NCI-H2196 (cell line): ENCODE data around the gene PID1.
"Not testable (repeated sequence)": the region's sequence is repeated elsewhere in the genome, so short reads cannot be mapped to it uniquely, and the experiment has no call there.

ENCODE experiments used
- DNase-seq: peaks from one replicate; lab custom pipeline; 2025; ENCODE audit not compliant: unreplicated experiment; lab: John Stamatoyannopoulos, UW

PID1 gene

DNA sequence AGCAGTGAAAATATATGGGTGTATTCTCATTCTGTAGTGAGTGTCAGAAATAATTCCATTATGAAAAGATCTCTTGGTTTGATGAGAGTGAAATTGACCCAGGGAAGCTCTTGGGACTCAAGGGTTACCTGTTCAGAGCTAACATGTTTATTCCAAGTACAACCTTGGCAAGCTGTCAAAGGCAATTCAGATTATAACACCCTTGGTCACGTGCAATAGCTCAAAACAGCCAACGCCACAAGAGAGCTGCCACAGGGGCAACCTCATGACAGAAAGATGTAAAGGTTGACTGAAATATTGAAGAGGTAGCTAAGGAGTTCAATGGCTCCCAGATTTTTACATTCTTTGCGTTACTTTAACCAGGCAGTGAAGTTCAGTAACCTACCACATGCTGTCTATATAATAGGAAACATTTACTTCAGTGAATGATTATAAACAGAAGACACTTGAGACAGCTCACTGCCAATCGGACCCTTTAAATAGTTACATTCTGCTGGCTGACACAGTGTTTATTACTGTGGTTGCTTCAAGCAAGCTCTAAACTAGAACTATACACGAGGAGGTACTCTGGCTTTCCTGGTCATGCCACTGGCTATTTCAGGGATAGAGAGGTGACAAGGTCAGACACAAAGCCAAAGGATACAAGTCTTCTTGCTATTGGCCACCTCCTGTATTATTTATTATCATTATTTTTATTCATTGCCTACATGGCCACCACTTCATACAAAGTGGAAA lies 187.3 kb downstream of the PID1 start:
- peak; percentile 54 for DNase-seq

DNA sequence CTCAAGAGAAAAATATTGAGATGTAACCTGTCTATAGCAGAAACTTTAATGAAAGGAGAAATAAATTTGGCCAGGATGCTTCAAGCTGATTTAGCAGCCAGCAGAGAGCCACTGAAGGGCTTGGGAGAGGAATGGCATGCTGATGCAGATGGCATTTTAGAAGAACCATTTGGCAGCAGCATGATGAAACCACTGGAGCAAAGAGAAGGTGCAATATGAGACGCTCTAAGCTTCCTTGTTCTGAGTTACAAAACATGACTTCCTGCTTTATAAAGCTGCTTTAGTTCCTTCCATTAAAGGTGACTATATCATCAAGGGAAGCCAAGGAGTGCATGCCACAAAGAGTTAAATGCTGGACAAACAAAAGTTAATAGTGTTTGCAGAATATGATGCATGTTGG lies 189.7 kb downstream of the PID1 start:
- no peak for DNase-seq

DNA sequence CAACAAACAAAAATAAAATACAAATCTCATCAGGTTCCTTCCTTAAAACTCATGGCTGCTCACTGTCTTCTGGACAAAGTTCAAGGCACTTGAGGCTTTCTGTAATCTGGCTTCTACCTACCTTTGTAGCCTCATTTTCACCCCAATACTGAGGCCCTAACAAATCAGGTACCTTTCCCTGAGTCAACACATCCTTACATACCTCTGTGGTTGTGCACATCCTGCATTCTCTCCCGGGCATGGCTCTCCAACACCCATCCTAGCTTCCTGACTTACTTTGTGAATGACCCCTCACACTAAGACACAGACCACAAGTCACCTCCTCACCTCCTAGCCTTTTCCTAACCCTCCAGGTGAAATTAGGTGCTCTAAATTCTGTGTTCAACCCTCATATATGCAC lies 190.9 kb downstream of the PID1 start:
- no peak for DNase-seq

DNA sequence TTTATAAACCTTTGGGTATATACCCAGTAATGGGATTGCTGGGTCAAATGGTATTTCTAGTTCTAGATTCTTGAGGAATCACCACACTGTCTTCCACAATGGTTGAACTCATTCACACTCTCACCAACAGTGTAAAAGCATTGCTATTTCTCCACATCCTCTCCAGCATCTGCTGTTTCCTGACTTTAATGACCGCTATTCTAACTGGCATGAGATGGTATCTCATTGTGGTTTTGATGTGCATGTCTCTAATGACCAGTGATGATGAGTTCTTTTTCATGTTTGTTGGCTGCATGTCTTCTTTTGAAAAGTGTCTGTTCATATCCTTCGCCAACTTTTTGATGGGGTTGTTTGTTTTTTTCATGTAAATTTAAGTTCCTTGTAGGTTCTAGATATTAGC lies 194.2 kb downstream of the PID1 start:
- DNase-seq, result not testable (repeated sequence)

DNA sequence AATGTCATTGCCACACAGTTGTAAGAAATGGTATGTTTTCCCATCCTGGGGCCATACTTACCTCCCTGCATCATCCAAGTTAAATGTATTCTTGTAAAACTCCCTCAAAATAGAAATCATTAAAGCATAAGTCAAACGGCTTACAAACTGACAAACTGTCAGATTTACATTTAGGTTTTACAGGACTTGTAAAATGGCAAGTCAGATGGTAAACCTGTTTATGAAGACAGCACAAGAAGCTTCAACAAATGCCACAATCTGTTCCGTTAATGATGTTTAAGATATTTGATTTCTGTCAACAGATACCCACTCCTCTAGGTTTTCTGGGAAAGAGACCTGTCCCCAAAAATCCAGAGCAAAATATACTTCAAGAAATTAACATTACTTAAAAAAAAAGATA lies 197.2 kb downstream of the PID1 start:
- no peak for DNase-seq

DNA sequence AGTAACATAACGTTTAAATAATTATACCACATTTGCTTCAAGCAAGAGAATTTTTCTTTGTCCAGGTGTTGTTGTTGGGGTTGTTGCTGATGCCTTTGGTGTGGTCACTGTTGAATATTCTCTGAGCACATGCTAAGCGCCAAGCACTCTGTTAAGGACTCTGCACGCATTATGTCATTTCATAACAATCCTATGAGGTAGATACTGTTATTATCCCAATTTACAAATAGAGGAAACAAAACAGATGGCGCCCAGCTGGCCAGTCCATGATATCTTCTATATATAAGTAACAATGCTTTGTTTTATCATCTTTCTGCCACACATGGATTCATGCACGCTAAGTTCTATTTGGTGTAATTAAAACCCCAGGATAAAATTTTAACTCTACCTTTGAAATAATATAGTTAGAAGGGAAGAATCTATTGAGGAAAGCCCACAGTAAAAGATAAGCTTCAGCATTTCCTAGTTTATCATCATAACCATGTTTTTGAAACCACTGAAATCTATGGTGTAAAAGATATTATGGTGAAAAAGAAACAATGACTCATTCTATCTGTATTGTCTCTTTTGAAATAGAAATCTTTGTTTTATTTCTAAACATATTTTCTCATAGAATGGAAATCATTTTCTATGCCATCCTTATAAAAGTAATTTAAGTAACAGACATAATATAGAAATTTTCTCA lies 199.7 kb downstream of the PID1 start:
- DNase-seq, result no peak

DNA sequence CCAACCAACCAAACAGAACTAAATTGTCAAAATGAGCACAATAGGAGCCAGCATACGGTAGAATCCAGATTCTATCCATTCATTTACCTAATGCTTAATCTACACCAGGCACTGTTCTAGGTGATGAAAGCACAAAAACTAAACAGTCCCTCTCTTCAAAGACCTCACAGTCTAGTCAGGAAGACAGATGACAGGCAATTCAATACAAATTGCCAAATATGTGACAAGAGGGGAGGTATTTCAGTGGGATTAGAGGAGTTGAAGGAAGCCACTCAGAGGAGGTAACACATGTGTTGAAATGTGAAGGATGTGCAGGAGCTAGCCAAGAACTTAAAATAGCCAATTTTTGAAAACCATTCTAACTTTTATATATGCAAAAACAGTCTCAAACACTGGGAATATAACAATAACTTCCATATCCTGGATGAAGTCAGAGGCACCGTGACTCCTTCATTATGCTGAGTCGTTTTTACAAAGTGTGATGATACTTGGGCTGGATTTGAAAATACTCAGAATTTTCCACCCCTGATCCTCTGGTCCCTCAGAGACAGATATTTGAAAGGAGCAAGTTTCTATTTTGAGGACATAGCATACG lies 204.9 kb downstream of the PID1 start:
- no peak for DNase-seq

DNA sequence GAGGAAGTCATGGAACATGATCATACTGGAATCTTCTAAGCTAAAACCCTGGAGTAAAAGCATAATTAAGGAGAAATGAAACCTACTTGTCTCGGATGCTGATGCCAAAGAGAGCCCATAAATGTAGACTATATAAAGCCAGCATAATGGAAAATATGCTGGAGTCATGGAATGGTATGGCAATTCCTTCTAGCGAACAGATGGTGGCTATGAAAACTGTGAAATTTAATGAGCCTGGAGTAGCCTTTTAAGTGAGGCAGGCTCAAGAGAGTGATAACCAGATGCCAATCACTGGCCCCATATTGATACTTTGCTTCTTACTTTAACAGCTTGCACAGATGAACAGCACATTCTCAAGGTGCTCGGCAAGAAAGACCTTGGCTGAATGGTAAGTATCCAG lies 206.3 kb downstream of the PID1 start:
- no peak for DNase-seq

DNA sequence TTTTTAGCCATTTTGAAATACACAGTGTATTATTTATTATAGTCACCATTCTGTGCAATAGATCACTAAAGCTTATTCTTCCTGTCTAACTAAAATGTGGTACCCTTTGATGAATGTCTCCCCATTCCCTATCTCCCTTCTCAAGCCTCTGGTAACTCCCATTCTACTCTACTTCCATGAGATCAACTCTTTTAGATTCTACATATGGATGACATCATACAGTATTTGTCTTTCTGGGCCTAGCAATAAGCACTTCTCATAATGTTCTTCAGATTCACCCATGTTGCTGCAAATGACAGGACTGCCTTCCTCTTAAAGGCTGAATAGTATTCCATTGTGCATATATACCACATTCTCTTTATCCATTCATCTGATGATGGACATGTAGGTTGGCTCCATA lies 210.9 kb downstream of the PID1 start:
- no peak for DNase-seq

DNA sequence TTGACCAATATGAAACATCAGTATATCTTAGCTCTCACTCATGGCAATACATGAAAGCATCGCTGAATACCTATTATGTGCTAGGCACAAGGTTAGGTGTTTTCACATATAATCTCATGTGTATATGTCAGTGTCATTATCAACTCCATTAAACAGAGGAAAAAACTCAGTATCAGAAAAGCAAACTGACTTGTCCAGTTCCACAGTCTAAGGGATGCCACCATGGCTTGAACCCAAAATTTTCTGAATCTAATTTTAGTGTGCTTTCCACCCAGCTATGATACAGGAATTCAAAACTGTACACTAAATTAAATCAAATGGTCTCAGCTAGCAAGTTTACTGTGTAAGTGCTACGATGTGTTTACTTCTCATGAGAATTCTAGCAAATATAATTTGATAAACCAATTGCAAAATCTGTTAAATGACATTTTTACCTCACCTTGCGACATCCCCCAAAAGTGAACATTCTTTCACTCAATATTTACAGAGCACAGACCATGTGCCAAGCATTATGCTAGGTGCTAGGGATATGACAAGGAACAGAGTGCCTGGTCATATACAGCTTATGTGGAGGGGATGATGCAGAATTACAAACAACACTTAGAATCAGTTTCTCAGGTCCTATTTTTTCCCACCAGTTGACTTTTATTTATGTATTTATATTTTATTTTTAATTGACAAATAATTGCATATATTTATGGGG lies 211.6 kb downstream of the PID1 start:
- DNase-seq, result no peak

DNA sequence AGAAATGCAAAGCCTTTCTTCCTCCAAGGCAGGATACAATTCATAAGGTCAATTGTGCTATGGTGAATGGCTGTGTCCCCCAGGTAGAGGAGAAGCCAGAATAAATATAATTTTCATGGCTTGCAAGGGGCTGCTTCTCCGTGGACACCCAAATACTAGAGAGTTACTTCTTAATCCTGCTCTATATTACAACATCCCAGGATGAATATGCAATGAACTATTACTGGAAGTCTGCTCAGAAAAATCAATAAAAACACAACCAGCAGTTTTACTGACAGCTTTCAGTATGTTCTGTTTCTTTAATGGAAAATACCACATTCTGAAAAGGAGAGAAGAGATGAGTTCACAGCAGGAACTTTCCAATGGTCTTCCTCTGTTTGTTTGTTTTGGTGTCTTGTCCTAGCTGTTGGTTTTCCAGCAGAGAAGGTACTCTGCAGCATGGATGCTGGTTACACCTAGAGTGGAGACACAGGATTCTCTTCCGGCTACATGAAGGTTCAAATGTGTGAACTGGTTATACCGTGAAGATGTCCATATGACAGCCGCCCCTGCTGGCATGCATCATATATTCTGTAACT lies 213.0 kb downstream of the PID1 start:
- DNase-seq, result no peak

DNA sequence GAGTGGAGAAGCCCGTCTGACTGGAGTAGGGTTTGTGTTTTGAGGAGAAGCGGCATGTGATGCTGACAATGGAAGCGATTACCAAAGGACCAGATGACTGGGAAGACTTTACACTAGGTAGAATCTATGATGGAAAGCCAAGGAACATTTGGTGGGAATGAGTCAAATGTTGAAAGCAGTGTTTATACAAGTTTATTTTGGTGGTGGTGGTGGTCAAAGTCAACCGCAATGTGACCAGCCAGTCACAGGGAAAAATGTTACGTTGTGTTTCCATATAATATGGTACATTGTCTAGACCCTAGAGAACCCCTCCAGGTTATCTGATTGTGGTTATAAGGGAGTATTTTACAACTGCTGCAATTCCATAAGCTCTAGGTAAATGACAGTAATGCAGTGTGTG lies 216.8 kb downstream of the PID1 start:
- no peak for DNase-seq

DNA sequence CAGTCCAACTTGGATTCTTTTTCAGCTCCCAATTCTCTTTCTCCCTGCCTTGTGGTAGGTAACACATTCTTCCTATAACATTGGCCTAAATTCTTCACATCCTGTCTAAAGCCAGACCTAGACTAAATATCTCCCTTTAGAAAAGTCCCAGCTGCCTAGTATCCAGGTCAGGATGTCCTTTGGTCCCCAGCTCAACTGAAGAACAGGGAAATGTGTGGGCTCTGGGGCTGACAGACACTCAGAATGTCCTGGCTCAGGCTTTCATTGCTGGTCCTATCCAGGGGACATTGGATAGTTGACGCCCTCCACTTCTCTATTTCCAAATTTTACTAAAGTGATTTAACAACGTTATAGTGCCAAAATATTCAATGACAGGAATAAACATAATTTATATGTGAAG lies 219.3 kb downstream of the PID1 start:
- no peak for DNase-seq

DNA sequence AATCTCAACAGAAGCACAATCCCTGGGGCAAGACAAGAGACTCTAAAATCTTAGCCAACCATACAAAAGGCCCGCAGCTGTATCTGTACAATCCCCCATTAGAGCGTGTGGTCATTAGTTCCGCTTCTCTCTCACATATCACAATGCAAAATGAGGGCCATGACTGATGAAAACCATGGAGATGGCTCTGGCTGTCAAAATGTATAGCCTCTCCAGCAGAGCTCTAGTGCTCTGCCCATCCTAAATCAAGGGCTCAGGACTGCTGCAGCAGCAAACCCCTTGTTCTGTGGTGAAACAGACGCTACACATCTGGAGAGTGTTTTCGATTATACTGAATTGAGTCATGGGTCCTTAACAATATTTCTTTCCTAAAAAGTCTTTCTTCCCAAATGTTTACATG lies 221.0 kb downstream of the PID1 start:
- no peak for DNase-seq

DNA sequence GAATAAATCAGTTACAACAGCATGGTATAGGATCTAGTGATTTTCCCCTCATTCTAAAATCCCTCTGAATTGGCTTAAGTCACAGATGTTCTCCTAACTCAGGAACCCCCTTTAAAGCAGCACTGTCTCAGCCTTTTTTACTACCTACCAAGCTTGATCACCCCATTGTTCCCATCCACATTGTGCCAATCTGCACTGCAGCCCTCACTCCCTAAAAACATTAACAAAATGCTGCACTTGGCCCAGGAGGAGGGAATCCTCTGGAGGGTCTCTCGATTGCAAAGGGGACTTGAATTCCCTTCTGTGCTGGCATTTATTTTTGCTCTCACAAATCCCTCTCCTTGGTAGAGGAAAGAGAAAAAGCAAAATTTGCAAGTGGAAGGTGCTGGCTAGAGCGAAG lies 223.0 kb downstream of the PID1 start:
- DNase-seq, result no peak

DNA sequence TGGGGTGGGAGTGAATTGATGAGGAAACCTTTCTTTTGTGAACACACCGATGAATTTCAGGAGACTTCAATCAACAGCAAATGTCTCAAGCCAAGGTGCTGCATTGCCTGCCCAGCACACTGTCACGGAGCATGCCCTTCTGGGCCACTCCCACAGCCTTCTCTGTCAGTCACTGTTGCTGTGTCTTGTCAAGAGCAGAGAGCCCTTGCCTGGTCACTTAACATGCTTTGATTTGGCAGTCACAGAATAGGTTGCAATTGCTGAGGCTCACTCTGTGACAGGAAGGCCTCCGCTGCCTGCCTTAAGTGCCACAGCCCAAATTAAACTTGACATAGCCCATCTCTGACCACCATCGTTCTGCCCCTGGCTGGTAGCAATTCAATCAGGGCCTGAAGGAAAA lies 225.4 kb downstream of the PID1 start:
- DNase-seq, result no peak

DNA sequence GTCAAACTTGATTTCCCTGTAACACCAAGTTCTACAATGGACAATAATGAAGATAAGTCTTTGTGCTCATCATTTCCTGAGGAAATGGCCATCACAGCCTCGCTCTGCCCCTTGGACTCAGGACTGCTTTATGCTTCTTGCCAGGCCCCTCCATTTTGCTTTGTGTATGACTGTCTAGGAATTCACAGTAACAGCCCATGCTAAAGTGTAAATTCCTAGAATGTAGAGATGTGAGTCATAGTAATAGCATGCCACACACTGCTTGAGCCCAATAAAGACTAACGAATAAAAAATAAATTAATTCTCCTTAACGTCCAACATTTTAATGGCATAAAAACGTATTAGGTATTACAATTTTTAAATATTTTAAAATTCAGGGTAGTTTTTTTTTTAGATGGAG lies 226.5 kb downstream of the PID1 start:
- no peak for DNase-seq

DNA sequence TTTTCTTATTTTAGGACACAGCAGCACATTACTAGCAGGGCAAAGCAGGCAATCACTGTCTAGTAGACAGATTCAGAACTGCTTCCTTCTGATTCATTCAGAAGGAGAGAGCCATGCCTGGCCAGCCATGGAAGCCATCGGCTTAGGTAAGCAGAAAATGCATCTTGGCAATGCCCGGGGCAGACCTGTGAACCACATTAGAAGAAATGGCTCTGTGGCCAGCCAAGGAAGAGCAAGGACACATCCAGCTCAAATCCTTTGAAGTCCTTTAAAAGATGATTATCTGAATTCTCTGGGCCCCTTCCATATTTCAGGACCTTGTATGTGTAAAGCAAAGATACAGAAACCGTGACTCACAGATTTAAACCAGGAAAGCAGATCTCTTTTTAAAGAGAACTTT lies 227.4 kb downstream of the PID1 start:
- DNase-seq, result no peak

DNA sequence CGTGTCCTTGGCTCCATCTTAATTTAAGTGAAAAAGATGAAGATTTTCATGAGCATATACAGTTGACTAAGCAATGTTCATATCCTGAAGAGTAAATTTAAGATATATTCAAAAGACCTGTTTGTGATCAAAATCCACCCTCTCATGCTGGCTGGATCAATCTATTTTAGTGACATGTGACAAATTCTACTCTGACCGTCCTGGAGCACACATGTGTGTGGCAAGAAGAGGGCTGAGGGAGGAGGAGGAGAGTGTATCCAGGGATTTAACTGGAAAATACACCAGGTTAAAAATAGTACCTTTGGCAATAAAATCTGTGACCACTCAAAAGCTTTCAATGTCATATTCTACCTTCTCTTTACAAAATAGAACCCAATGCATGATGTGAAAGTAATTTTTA lies 228.7 kb downstream of the PID1 start:
- no peak for DNase-seq

DNA sequence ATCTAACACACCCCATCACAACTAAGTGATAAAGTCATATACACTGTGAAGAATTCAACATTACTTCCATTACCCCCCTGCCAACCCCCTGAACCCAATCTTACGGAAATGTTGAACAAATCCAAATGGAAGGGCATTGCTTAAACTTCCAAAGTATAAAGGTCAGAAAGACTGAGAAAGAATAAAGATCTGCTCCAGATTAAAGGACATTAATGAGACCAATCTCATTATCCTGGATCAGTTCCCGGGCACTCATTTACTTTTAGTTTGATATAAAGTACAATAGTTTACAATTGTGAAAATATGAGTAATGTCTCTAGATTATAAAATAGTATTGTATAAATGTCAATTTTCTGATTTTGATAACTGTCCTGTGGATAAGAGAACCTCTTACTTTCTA lies 229.4 kb downstream of the PID1 start:
- no peak for DNase-seq

DNA sequence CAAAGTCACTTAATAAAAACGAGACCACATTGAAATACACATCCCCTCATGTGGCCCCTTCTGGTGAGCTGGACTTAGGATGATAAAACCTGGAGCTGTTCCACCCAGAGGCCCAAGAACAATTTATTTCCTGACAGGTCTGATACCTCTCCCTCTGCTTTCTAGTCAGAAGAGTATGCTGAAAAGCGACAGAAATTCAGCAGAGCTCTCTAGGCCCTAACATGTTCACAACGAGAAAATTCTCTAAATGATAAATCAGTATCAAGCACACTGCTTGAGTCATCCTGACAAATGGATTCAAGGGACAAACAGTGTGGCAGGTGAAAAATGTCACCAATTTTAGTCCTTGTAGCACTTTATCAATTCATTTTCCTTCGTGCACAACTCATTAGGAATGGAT lies 233.5 kb downstream of the PID1 start:
- DNase-seq, result no peak

DNA sequence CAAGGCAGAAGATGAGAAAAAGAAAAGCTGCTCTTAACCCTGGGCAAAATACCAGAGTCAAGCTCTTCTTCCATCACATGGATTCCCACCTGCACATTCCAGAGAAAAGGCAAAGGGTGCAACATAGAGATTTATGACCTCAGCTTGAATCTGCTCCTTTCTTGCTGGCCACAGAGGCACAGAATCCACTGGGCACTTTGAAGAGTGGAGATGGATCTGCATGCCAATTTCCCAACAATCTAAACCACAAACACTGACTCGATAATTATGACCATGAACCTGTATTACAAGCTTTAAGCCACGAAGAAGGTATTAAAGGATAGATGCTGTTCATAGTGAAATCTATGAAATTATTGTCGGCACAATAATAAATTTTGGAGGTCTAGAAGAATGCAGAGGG lies 237.3 kb downstream of the PID1 start:
- DNase-seq, result no peak
